Aorta (tissue), 5 donors: ENCODE data around the gene CCL11. TPM values are rescaled to one million over a fixed set of nuclear protein-coding genes. Genes with fewer than 3 reads are reported as not detected.
"Not testable (repeated sequence)": the region's sequence is repeated elsewhere in the genome, so short reads cannot be mapped to it uniquely, and the experiment has no call there.

ENCODE experiments used
- ATAC-seq: fragments of 200-7000 bp; cut with Tn5 transposase; one replicate; pipeline ENCODE4 v1.9.1; 2022; ENCODE audit warnings: moderate library complexity; ENCODE audit not compliant: low FRiP score
- DNase-seq, 2 donors: peaks; one replicate each; pipeline ENCODE4 v3.0.0-alpha.2; 2020
- H3K27ac ChIP-seq, 2 donors: one replicate each; pipeline ENCODE4 v1.5.1; 2013; ENCODE audit warnings: low read length in 2 of 2, mild to moderate bottlenecking in 2 of 2, moderate library complexity in 2 of 2, control low read depth in 1 of 2, inconsistent platforms in 1 of 2, low read depth in 1 of 2
- H3K27me3 ChIP-seq, 2 donors: one replicate each; pipeline ENCODE4 v1.6.1; 2013; ENCODE audit warnings: control low read depth in 1 of 2, low read length in 1 of 2, mild to moderate bottlenecking in 1 of 2, moderate library complexity in 1 of 2; ENCODE audit not compliant: insufficient read depth in 2 of 2, control insufficient read depth in 1 of 2
- H3K36me3 ChIP-seq, 2 donors: one replicate each; pipeline ENCODE4 v1.6.1; 2013; ENCODE audit warnings: control low read depth in 1 of 2, low read length in 1 of 2, mild to moderate bottlenecking in 1 of 2; ENCODE audit not compliant: insufficient read depth in 2 of 2, control insufficient read depth in 1 of 2
- H3K4me1 ChIP-seq, 2 donors: one replicate each; pipeline ENCODE4 v1.6.1; 2013; ENCODE audit warnings: low read length in 2 of 2, control low read depth in 1 of 2, mild to moderate bottlenecking in 1 of 2, moderate library complexity in 1 of 2; ENCODE audit not compliant: insufficient read depth in 2 of 2, control insufficient read depth in 1 of 2
- H3K4me3 ChIP-seq, 2 donors: one replicate each; pipeline ENCODE4 v1.5.1; 2013; ENCODE audit warnings: low read length in 2 of 2, control low read depth in 1 of 2, mild to moderate bottlenecking in 1 of 2
- H3K9me3 ChIP-seq: one replicate; pipeline ENCODE4 v1.6.1; 2013; ENCODE audit warnings: mild to moderate bottlenecking, low read length; ENCODE audit not compliant: control insufficient read depth
- WGBS, 2 donors: extraction: QIAGEN DNeasy Blood & Tissue Kit; methylation state at CpG; one replicate each; pipeline ENCODE4 v1.1.7; 2013; 5-methylcytosine and 5-hydroxymethylcytosine counted together
- intact Hi-C, 2 donors: fragments of 100-400 bp; cut with DNase I; formaldehyde crosslinking; loops; one replicate each; pipeline versions ENCODE4 v1.14.2 to v1.15.0; 2022
- polyA plus RNA-seq, 2 donors: library from polyadenylated mRNA; stranded (reverse); fragments of 200-250 nt; gene quantifications; one replicate each; pipeline ENCODE4 v1.2.3, GENCODE V29; 2013
- total RNA-seq, 2 donors: library from RNA; stranded (reverse); fragmentation: NEBNext Ultra II Directional; extraction: Animal tissue kit (Norgen Biotek cat#: 25700); gene quantifications; one replicate each; pipeline ENCODE4 v1.2.1, GENCODE V29; 2021
- donor health status: healthy with polysubstance abuse.
- donor health status: Bipolar disorder and iron deficiency.
- donor health status: DM: no; HTN: no; CAD: no.
- donor health status: DM: no; HTN: no; CAD: no.
- donor health status: DM: yes; HTN: yes; CAD: no.

Gene CCL11
- total and polyA plus RNA-seq, 4 donors: not detected

DNA sequence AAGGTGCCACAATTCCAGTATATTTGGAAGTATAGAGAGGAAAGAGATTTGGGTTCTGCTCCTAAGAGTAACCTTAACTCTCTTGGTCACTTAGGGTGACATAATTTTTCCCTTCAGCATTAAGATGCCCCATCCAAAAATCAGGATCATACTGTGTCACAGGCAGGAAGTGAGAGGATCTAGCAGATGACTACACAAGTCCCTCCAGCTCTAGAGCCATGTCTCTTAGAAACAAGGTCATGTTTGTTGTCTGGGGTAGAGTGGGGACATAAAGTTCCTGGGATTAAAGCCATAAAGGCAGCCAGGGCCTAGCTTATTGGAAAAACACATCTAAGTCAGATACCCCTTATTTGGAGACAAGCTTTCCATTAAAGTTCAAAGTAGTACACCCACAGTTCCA is 36.4 kb downstream of the CCL11 start:
- Histone ChIP-seq H3K4me1 (peaks cover 0 to 4% of the 10 kb centered on the region in 2 donors), H3K4me3 (no peak overlapping the region), H3K36me3 (no peaks in the 10 kb centered on the region), H3K27ac (no peak overlapping the region), H3K9me3 (no peaks in the 10 kb centered on the region), H3K27me3 (no peaks in the 10 kb centered on the region)
- ATAC-seq (peak; percentile 74), DNase-seq (no peak)
- intact Hi-C loops: no loop called here

DNA sequence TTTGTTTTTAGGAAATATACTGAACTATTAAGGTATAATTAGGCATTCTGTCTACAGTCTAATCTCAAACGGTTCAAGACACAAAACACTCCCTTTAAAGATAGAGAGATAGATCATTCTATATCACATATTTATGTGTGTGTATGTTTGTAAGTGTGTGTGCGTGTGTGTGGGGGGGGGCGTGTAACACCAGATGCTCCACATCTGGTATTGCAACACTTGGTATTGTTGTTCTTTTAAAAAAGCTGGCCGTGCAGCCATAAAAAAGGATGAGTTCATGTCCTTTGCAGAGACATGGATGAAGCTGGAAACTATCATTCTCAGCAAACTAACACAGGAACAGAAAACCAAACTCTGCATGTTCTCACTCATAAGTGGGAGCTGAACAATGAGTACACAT is 42.0 kb downstream of the CCL11 start:
- DNase-seq: not testable (repeated sequence)

DNA sequence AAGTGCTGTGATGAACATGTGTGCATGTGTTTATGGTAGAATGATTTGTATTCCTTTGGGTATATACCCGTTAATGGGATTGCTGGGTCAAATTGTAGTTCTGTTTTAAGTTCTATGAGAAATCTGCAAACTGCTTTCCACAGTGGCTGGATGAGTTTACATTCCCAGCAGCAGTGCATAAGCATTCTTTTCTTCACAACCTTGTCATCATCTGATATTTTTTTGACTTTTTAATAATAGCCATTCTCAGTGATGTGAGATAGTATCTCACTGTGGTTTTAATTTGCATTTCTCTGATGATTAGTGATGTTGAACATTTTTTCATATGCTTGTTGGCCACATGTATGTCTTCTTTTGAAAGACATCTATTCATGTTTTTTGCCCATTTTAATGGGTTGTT is 52.2 kb downstream of the CCL11 start:
- no peak overlapping the region for H3K4me3 ChIP-seq
- H3K9me3 ChIP-seq: no peaks in the 10 kb centered on the region
- no peak for ATAC-seq
- WGBS, 2 donors: 58 to 65% methylated on average over 1 of the region's 1 CpG
- intact Hi-C loops: no loop called here
- H3K36me3 ChIP-seq: no peaks in the 10 kb centered on the region
- H3K27me3 ChIP-seq: peaks cover 0 to 3% of the 10 kb centered on the region in 2 donors
- no peak for DNase-seq
- no peaks in the 10 kb centered on the region for H3K4me1 ChIP-seq
- H3K27ac ChIP-seq: no peak overlapping the region

More for the DNA sequence above, 42.0 kb downstream of the CCL11 start:
- intact Hi-C loops, H3K27me3 ChIP-seq, H3K4me3 ChIP-seq, ATAC-seq, H3K36me3 ChIP-seq, H3K9me3 ChIP-seq, H3K4me1 ChIP-seq, H3K27ac ChIP-seq: not testable (repeated sequence)
- 53% methylated on average over 4 of the region's 4 CpGs for WGBS, 2 donors

Other genes starting within 250 kb of the CCL11 start
- 100 to 1,000 TPM; 114 to 237 TPM for gene CCL2, start 30.5 kb upstream of the CCL11 start, total RNA-seq
- gene CCL2, start 30.5 kb upstream of the CCL11 start, polyA plus RNA-seq: 100 to 1,000 TPM; 199 to 553 TPM
- gene CCL7, start 15.5 kb upstream of the CCL11 start, total RNA-seq: not detected
- not detected for gene CCL7, start 15.5 kb upstream of the CCL11 start, polyA plus RNA-seq
- gene CCL8, start 33.7 kb downstream of the CCL11 start, total RNA-seq: 1 to 10 TPM; 3.6 to 4.5 TPM
- 1 to 10 TPM; 1.9 to 6.6 TPM for gene CCL8, start 33.7 kb downstream of the CCL11 start, polyA plus RNA-seq
- gene CCL13, start 70.7 kb downstream of the CCL11 start, total RNA-seq: 10 to 100 TPM in 1 of 2 donors, 1 to 10 TPM in 1; 5.4 to 10.4 TPM
- 1 to 10 TPM in 1 of 2 donors, not detected in 1; 1.1 TPM for gene CCL13, start 70.7 kb downstream of the CCL11 start, polyA plus RNA-seq
- gene CCL1, start 77.5 kb downstream of the CCL11 start, total RNA-seq: not detected
- gene CCL1, start 77.5 kb downstream of the CCL11 start, polyA plus RNA-seq: not detected